SK-N-SH (cell line): ENCODE data around the gene JMJD1C. TPM values are rescaled to one million over a fixed set of nuclear protein-coding genes. Genes with fewer than 3 reads are reported as not detected.

Experiments
- CTCF ChIA-PET: fragments of 300-600, 350-600 bp; formaldehyde crosslinking; extraction: SDS; loops from one replicate; lab custom pipeline; 2021; lab: Yijun Ruan, JAX
- POLR2A ChIA-PET: fragments of 350-600 bp; sonication (Branson Sonifier 250); formaldehyde crosslinking; extraction: SDS; loops from one replicate; lab custom pipeline; 2020; ENCODE audit warnings: antibody characterized with exemption, inconsistent platforms; lab: Yijun Ruan, JAX
- DNase-seq: peaks from one replicate; pipeline ENCODE4 v3.0.0; 2012
- H2AFZ ChIP-seq: fragments of 200-600 bp; sonication (generic); 2 replicates; pipeline ENCODE4 v1.8.1; 2016; ENCODE audit warnings: antibody characterized with exemption, mild to moderate bottlenecking, low read depth
- H3F3A ChIP-seq: fragments of 200-600 bp; sonication (generic); replicated peaks from 2 replicates; pipeline ENCODE3; 2016; ENCODE audit warnings: antibody characterized with exemption, mild to moderate bottlenecking; ENCODE audit not compliant: insufficient read depth
- H3K27ac ChIP-seq, 2 experiments: fragments of 200-500 bp in 1 of 2; fragments of 200-600 bp in 1 of 2; sonication (Bioruptor generic) in 1 of 2; sonication (generic), shearing (Covaris generic) in 1 of 2; 2 replicates each; pipeline versions ENCODE4 v1.5.1 to v1.6.1; 2014 to 2016; ENCODE audit warnings: low read depth in 2 of 2, inconsistent platforms in 1 of 2, low read length in 1 of 2, mild to moderate bottlenecking in 1 of 2, mixed read lengths in 1 of 2
- H3K27me3 ChIP-seq: fragments of 200-600 bp; sonication (generic), shearing (Covaris generic); 2 replicates; pipeline ENCODE4 v1.6.1; 2016; ENCODE audit warnings: mixed run types; ENCODE audit not compliant: insufficient read depth
- H3K36me3 ChIP-seq, 2 experiments: fragments of 200-500 bp in 1 of 2; fragments of 200-600 bp in 1 of 2; sonication (Bioruptor generic) in 1 of 2; sonication (generic) in 1 of 2; replicated peaks in 1 of 2; 2 replicates each; pipeline versions ENCODE3 to v1.5.1; 2014 to 2016; ENCODE audit warnings: low read length in 1 of 2, mild to moderate bottlenecking in 1 of 2; ENCODE audit not compliant: insufficient read depth in 2 of 2, control insufficient read depth in 1 of 2
- H3K4me1 ChIP-seq, 2 experiments: fragments of 200-500 bp in 1 of 2; fragments of 200-600 bp in 1 of 2; sonication (Bioruptor generic) in 1 of 2; sonication (generic), shearing (Covaris generic) in 1 of 2; 2 replicates each; pipeline versions ENCODE4 v1.5.1 to v1.6.1; 2014 to 2016; ENCODE audit warnings: low read depth in 1 of 2, low read length in 1 of 2, mixed run types in 1 of 2; ENCODE audit not compliant: insufficient read depth in 2 of 2, control insufficient read depth in 1 of 2
- H3K4me2 ChIP-seq: fragments of 200-600 bp; sonication (generic), shearing (Covaris generic); 2 replicates; pipeline ENCODE4 v1.6.1; 2017; ENCODE audit warnings: mixed run types
- H3K4me3 ChIP-seq, 2 experiments: fragments of 200-500 bp in 1 of 2; fragments of 200-600 bp in 1 of 2; sonication (Bioruptor generic) in 1 of 2; sonication (generic), shearing (Covaris generic) in 1 of 2; 2 replicates each; pipeline versions ENCODE4 v1.5.1 to v1.8.1; 2014 to 2016; ENCODE audit warnings: low read depth in 2 of 2, inconsistent platforms in 1 of 2, low read length in 1 of 2, mild to moderate bottlenecking in 1 of 2, mixed read lengths in 1 of 2, moderate library complexity in 1 of 2
- H3K79me2 ChIP-seq: fragments of 200-600 bp; sonication (generic); 2 replicates; pipeline ENCODE4 v1.8.1; 2017; ENCODE audit warnings: mild to moderate bottlenecking; ENCODE audit not compliant: insufficient read depth
- H3K9ac ChIP-seq: fragments of 200-600 bp; sonication (generic); 2 replicates; pipeline ENCODE4 v1.6.1; 2017; ENCODE audit warnings: mixed run types
- H3K9me2 ChIP-seq: fragments of 200-600 bp; sonication (generic); 2 replicates; pipeline ENCODE4 v1.6.1; 2017; ENCODE audit warnings: mixed run types
- H3K9me3 ChIP-seq: fragments of 200-600 bp; sonication (generic); 2 replicates; pipeline ENCODE4 v1.6.1; 2017; ENCODE audit warnings: mixed run types, mild to moderate bottlenecking, moderate library complexity
- H4K20me1 ChIP-seq: fragments of 200-600 bp; sonication (generic); 2 replicates; pipeline ENCODE4 v1.6.1; 2017; ENCODE audit warnings: mild to moderate bottlenecking, mixed run types; ENCODE audit not compliant: insufficient read depth
- CTCF ChIP-seq: fragments of 200-600 bp; sonication (generic); IDR thresholded peaks from 2 replicates; pipeline ENCODE4 v1.6.1; 2017; ENCODE audit warnings: antibody characterized with exemption, mild to moderate bottlenecking, moderate library complexity
- EP300 ChIP-seq, 2 experiments: IDR thresholded peaks; 2 replicates each; pipeline versions ENCODE4 v1.4.0 to v1.6.1; 2012; ENCODE audit warnings: borderline replicate concordance in 1 of 2, low read depth in 1 of 2, low read length in 1 of 2
- EZH2phosphoT487 ChIP-seq: fragments of 200-600 bp; sonication (generic); IDR thresholded peaks from 2 replicates; pipeline ENCODE4 v1.6.1; 2017; ENCODE audit warnings: low read depth, mixed run types, mild to moderate bottlenecking, antibody characterized with exemption, moderate library complexity, borderline replicate concordance
- FOSL2 ChIP-seq: IDR thresholded peaks from 2 replicates; pipeline ENCODE4 v1.4.0; 2012; ENCODE audit warnings: low read depth, mild to moderate bottlenecking, moderate library complexity, borderline replicate concordance
- FOXJ3 ChIP-seq: sonication (generic); formaldehyde crosslinking; IDR thresholded peaks from 2 replicates; pipeline ENCODE4 v1.5.1; 2020; ENCODE audit warnings: mild to moderate bottlenecking, missing genetic modification reagents
- FOXM1 ChIP-seq: IDR thresholded peaks from 2 replicates; pipeline ENCODE4 v1.4.0; 2012; ENCODE audit warnings: low read depth, mild to moderate bottlenecking
- GATA2 ChIP-seq: sonication (generic); formaldehyde crosslinking; IDR thresholded peaks from 2 replicates; pipeline ENCODE4 v1.5.0; 2020; ENCODE audit warnings: mild to moderate bottlenecking, missing genetic modification reagents
- IRF3 ChIP-seq: fragments of 150-350 bp; IDR thresholded peaks from 2 replicates; pipeline ENCODE4 v1.6.1; 2016; ENCODE audit warnings: mild to moderate bottlenecking, low read depth, low read length
- MEF2A ChIP-seq: IDR thresholded peaks from 2 replicates; pipeline ENCODE4 v1.4.0; 2012; ENCODE audit warnings: low read depth, borderline replicate concordance
- PBX3 ChIP-seq: IDR thresholded peaks from 2 replicates; pipeline ENCODE4; 2012
- POLR2AphosphoS5 ChIP-seq: IDR thresholded peaks from 2 replicates; pipeline ENCODE4 v1.6.1; 2012; ENCODE audit warnings: low read depth, low read length
- RCOR1 ChIP-seq: fragments of 150-350 bp; IDR thresholded peaks from 2 replicates; pipeline ENCODE4 v1.6.1; 2017; ENCODE audit warnings: antibody characterized with exemption, low read length
- REST ChIP-seq: IDR thresholded peaks from 2 replicates; pipeline ENCODE4 v1.6.1; 2012; ENCODE audit warnings: mild to moderate bottlenecking, low read depth, low read length, moderate library complexity
- RFX5 ChIP-seq: IDR thresholded peaks from 2 replicates; pipeline ENCODE4 v1.6.1; 2012; ENCODE audit warnings: mild to moderate bottlenecking, improper control_type of control experiment, low read length
- SIN3A ChIP-seq: IDR thresholded peaks from 2 replicates; pipeline ENCODE4 v1.6.1; 2012; ENCODE audit warnings: low read depth, mild to moderate bottlenecking, low read length, moderate library complexity, borderline replicate concordance
- SMC3 ChIP-seq: IDR thresholded peaks from 2 replicates; pipeline ENCODE4 v1.6.1; 2012; ENCODE audit warnings: low read depth, low read length, improper control_type of control experiment
- TAF1 ChIP-seq: IDR thresholded peaks from 2 replicates; pipeline ENCODE4 v1.6.1; 2012; ENCODE audit warnings: low read depth, mild to moderate bottlenecking, low read length, moderate library complexity, borderline replicate concordance
- TEAD4 ChIP-seq: IDR thresholded peaks from 2 replicates; pipeline ENCODE4 v1.4.0; 2012; ENCODE audit warnings: mild to moderate bottlenecking, borderline replicate concordance; ENCODE audit not compliant: insufficient read depth
- WGBS: methylation state at CpG from one replicate; pipeline ENCODE4 v1.1.6; 2017; ENCODE audit warnings: low lambda C conversion rate; 5-methylcytosine and 5-hydroxymethylcytosine counted together
- polyA plus RNA-seq, 3 experiments: library from polyadenylated mRNA; depleted of rRNA; stranded (reverse); fragments of >200 nt; gene quantifications; 2 replicates each; pipeline ENCODE4 v1.2.3, GENCODE V29; 2012

Gene JMJD1C
- polyA plus RNA-seq, 1 of the 3 experiments (the other 2 are of a cell fraction): 11.7 TPM

GRCh38 chr10:63477927-63478326, 12.2 kb upstream of the JMJD1C start:
- peaks cover 0 to 14% of the 10 kb centered on the region in 2 experiments; a peak in 3 of 4 replicates for H3K4me1 ChIP-seq
- TF ChIP-seq RFX5 (no peak), FOXM1 (no peak), FOSL2 (no peak), GATA2 (no peak), PBX3 (no peak), RCOR1 (no peak), EZH2phosphoT487 (no peak), TAF1 (no peak), REST (no peak), EP300 (IDR thresholded peaks at IDR 0.05; ENCODE audit: borderline replicate concordance in 1 of 2, low read depth in 1 of 2, low read length in 1 of 2) (no peak), TEAD4 (no peak), SIN3A (no peak), SMC3 (no peak), IRF3 (no peak), POLR2AphosphoS5 (no peak), FOXJ3 (CRISPR knock-in tag) (no peak), CTCF (no peak), MEF2A (no peak)
- H3K9ac ChIP-seq: no peak overlapping the region
- 82% methylated on average over 1 of the region's 1 CpG for WGBS
- no peaks in the 10 kb centered on the region for H3K9me3 ChIP-seq
- peaks cover 15% of the 10 kb centered on the region; the same call in 1 of the 2 replicates for H4K20me1 ChIP-seq
- peaks cover 0 to 7% of the 10 kb centered on the region in 2 experiments for H3K36me3 ChIP-seq
- CTCF ChIA-PET: no interaction called here
- H3F3A ChIP-seq: peaks cover 14% of the 10 kb centered on the region
- H3K4me3 ChIP-seq: no peak overlapping the region
- H3K27me3 ChIP-seq: no peaks in the 10 kb centered on the region
- H3K79me2 ChIP-seq: peaks cover 97% of the 10 kb centered on the region
- H3K4me2 ChIP-seq: no peak overlapping the region
- no peak overlapping the region for H2AFZ ChIP-seq
- no peaks in the 10 kb centered on the region for H3K9me2 ChIP-seq
- no peak overlapping the region for H3K27ac ChIP-seq
- POLR2A ChIA-PET: no interaction called here
- DNase-seq: no peak
